ENCODE data around the gene PI4K2B.
A peak's percentile ranks its signal among the peaks of the same experiment; 100 is the strongest.

PI4K2B gene

GRCh38 chr4:25221377-25221776, 12.5 kb upstream of the PI4K2B start (continued):
- TF ChIP-seq ZSCAN5A (tag by site-specific recombination; IDR thresholded peaks at IDR 0.05) (no peak), BCL11A (tag by site-specific recombination; IDR thresholded peaks at IDR 0.05; ENCODE audit: low read depth) (no peak), ZNF24 (tag by site-specific recombination; IDR thresholded peaks at IDR 0.05) (no peak), GLI2 (tag by site-specific recombination; IDR thresholded peaks at IDR 0.05; ENCODE audit: borderline replicate concordance, low read depth) (no peak), WT1 (tag by site-specific recombination; IDR thresholded peaks at IDR 0.05) (no peak), ZNF274 (IDR thresholded peaks at IDR 0.05; ENCODE audit: low read length) (no peak), ZNF274 (tag by site-specific recombination; IDR thresholded peaks at IDR 0.05; ENCODE audit: borderline replicate concordance) (no peak), ZNF114 (tag by site-specific recombination; IDR thresholded peaks at IDR 0.05) (no peak), ZNF112 (tag by site-specific recombination; IDR thresholded peaks at IDR 0.05) (no peak), ZNF239 (tag by site-specific recombination; IDR thresholded peaks at IDR 0.05) (no peak)

GRCh38 chr4:25223802-25224375, 9.9 kb upstream of the PI4K2B start:
- Histone ChIP-seq H3K27ac (ENCODE audit: extremely low read depth, low read depth, low read length) (no peak overlapping the region), H3K9me3 (ENCODE audit: control insufficient read depth, insufficient read depth, low read depth, low read length) (no peaks in the 10 kb centered on the region), H3K36me3 (ENCODE audit: control insufficient read depth in 2 of 2, insufficient read depth in 1 of 2, low read length in 2 of 2) (no peaks in the 10 kb centered on the region), H3K4me1 (ENCODE audit: control insufficient read depth, insufficient read depth, low read length) (no peaks in the 10 kb centered on the region), H3K4me3 (ENCODE audit: low read depth, low read length) (no peak overlapping the region)
- ChIA-PET POLR2A (interaction anchor here (2.2 kb wide), 1 partner anchor 9 kb away, joined by 12 read pairs; the partner anchor contains the start of gene PI4K2B), CTCF (no interaction called here)
- TF ChIP-seq ZNF311 (tag by site-specific recombination; IDR thresholded peaks at IDR 0.05; ENCODE audit: borderline replicate concordance) (peak; percentile 82; the same call in 1 of the 2 replicates), ZBTB21 (tag by site-specific recombination; IDR thresholded peaks at IDR 0.05) (no peak), GLI4 (tag by site-specific recombination; IDR thresholded peaks at IDR 0.05) (no peak), ZNF560 (tag by site-specific recombination; IDR thresholded peaks at IDR 0.05; ENCODE audit: borderline replicate concordance) (peak; percentile 65), ZNF221 (tag by site-specific recombination; IDR thresholded peaks at IDR 0.05; ENCODE audit: borderline replicate concordance) (0 out of 2 replicates have a peak, but pooled peaks have one; percentile 74), ZNF211 (tag by site-specific recombination; IDR thresholded peaks at IDR 0.05; ENCODE audit: low read depth) (0 out of 2 replicates have a peak, but pooled peaks have one; percentile 21), GLIS2 (tag by site-specific recombination; IDR thresholded peaks at IDR 0.05) (no peak), ZSCAN18 (tag by site-specific recombination; IDR thresholded peaks at IDR 0.05) (no peak), ZNF416 (tag by site-specific recombination; IDR thresholded peaks at IDR 0.05) (peak; percentile 87; the same call in 1 of the 2 replicates), SETDB1 (IDR thresholded peaks at IDR 0.05; ENCODE audit: insufficient read length, low read length) (peak; percentile 99), ZNF555 (tag by site-specific recombination; conservative IDR thresholded peaks at IDR 0.05) (peak; percentile 17; the same call in 1 of the 2 replicates), ZNF610 (tag by site-specific recombination; IDR thresholded peaks at IDR 0.05; ENCODE audit: borderline replicate concordance) (peak; percentile 87), ZNF529 (tag by site-specific recombination; IDR thresholded peaks at IDR 0.05; ENCODE audit: insufficient replicate concordance) (peak; percentile 85), ZNF132 (tag by site-specific recombination; IDR thresholded peaks at IDR 0.05; ENCODE audit: borderline replicate concordance) (no peak), RBAK (tag by site-specific recombination; IDR thresholded peaks at IDR 0.05) (0 out of 2 replicates have a peak, but pooled peaks have one; percentile 68), ZNF155 (tag by site-specific recombination; IDR thresholded peaks at IDR 0.05) (no peak), REPIN1 (tag by site-specific recombination; IDR thresholded peaks at IDR 0.05; ENCODE audit: low read depth) (no peak), KLF8 (tag by site-specific recombination; IDR thresholded peaks at IDR 0.05) (peak; percentile 42; the same call in 1 of the 2 replicates), ZNF324 (tag by site-specific recombination; IDR thresholded peaks at IDR 0.05) (0 out of 2 replicates have a peak, but pooled peaks have one; percentile 36), ZNF394 (tag by site-specific recombination; IDR thresholded peaks at IDR 0.05; ENCODE audit: borderline replicate concordance) (no peak), PRDM6 (tag by site-specific recombination; IDR thresholded peaks at IDR 0.05) (no peak), ZNF133 (tag by site-specific recombination; IDR thresholded peaks at IDR 0.05) (0 out of 2 replicates have a peak, but pooled peaks have one; percentile 33), ZBTB48 (tag by site-specific recombination; IDR thresholded peaks at IDR 0.05) (no peak), ZNF19 (tag by site-specific recombination; IDR thresholded peaks at IDR 0.05; ENCODE audit: low read depth) (peak; percentile 86; the same call in 1 of the 2 replicates), ZNF658 (tag by site-specific recombination; IDR thresholded peaks at IDR 0.05) (no peak)

All from HEK293 (cell line).